Hepatic stellate cell (primary cell): ENCODE data around the gene PTCRA.
A peak's percentile ranks its signal among the peaks of the same experiment; 100 is the strongest.
"Not testable (repeated sequence)": the region's sequence is repeated elsewhere in the genome, so short reads cannot be mapped to it uniquely, and the experiment has no call there.

Source experiments
- DNase-seq: peaks from one replicate; pipeline ENCODE4 v3.0.0; 2011; ENCODE audit warnings: low spot score

Gene PTCRA, protein sequence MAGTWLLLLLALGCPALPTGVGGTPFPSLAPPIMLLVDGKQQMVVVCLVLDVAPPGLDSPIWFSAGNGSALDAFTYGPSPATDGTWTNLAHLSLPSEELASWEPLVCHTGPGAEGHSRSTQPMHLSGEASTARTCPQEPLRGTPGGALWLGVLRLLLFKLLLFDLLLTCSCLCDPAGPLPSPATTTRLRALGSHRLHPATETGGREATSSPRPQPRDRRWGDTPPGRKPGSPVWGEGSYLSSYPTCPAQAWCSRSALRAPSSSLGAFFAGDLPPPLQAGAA

DNA sequence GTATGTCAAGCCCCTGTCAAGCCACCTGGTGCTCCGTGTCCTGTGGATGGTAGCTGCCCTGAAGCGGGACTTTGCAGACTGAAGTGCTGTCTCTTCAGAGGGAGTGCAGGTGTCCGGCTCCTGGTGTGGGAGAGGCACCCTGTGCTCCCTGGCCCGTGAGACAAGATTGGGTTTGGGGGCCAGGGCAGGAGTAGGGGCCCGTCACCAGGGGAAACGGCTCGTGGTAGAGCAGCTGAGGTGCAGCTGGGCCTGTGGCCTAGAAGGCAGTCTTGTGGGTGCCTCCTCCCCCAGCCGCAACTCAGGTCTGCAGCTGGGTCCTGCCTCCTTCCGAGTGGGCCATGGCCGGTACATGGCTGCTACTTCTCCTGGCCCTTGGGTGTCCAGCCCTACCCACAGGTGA is at the start of gene PTCRA:
TSS of gene PTCRA (plus strand) at position 322 of the 400 bp plus-strand sequence. CDS start at position 339, 17 bp downstream.
- DNase-seq, result no peak

DNA sequence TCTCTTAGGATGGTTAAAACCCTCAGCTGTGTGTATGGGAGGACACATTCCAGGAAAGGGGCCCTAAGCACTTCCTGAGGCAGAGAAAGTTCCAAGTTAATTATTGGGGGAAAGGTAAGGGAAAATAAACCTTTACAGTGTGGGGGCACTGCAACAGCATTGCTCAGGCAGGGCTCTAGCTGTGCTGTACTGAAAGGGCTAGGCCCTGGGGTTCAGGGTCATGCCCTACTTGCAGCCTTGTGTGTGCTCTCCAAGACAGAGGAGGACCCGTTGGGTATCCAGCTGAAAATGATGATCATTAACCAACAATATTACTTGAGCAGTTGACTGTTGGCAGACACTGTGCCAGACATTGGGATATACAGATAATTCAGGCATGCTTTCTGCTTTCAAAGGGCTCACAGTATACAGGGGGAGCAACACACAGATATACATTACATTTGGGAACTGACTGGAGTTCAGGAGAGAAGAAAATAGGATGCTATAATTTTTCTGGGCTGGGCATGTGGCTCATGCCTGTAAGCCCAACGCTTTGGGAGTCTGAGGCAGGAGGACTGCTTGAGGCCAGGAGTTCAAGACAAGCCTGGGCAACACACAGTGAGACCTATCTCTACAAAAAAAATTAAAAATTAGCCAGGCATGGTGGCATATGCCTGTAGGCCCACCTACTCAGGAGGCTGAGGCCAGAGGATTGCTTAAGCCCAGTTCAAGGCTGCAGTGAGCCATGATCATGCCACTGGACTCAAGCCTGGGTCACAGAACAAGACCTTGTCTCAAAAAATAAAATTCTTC is 45.5 kb upstream of the PTCRA start:
- no peak for DNase-seq

DNA sequence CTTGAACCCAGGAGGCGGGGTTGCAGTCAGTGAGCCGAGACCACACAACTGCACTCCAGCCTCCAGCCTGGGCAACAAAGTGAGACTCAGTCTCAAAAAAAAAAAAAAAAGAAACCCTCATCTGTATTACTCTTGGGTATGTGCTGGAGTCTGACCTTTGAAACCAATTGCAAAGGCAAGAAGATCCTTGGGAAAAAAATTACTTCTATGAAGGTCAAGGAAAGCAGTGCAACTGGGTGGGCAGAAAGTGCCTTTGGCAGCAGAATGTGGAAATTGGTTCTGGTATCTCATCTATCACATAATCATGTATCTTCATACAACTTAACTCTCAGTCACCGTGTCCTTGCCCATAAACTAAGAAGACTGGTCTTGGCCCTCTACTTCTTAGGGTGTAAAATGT is 44.1 kb upstream of the PTCRA start:
- no peak for DNase-seq

DNA sequence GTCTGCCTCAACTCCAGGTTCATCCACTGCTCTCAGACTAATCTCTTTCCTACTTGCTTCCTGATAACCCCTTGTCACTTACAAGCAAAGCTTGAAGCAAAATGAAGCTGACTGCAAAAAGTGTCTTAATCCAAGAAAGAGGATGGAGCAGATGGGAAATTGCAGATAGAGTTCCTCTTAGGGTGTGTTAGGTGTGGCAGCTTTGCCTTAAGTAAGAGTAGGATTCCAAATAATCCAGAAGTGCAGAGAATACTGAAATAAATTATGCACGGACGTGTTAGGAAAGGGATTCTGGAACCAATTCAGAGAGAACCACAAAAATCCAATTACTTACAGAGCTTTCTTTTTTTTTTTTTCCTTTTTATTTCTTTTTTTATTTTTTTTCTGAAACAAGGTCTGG is 42.5 kb upstream of the PTCRA start:
- no peak for DNase-seq

DNA sequence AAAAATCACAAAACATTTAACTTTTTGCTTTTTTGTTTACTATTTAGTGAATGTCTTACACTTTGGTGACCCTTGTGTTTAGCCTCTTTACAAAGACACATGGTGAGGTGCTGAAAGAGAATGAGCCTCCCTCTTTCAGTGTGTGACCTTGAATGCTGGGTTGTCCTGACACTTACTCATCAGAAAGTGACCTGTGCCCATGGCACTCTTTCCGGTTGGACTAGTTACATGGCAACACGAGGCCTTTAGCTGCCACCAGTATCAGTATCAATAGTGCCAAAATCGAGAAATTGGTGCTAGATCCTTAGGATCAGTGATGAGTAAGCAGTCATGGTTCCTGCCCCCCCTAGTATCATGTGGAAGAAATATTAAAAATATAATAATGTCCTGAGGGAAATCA is 38.2 kb upstream of the PTCRA start:
- DNase-seq, result no peak

DNA sequence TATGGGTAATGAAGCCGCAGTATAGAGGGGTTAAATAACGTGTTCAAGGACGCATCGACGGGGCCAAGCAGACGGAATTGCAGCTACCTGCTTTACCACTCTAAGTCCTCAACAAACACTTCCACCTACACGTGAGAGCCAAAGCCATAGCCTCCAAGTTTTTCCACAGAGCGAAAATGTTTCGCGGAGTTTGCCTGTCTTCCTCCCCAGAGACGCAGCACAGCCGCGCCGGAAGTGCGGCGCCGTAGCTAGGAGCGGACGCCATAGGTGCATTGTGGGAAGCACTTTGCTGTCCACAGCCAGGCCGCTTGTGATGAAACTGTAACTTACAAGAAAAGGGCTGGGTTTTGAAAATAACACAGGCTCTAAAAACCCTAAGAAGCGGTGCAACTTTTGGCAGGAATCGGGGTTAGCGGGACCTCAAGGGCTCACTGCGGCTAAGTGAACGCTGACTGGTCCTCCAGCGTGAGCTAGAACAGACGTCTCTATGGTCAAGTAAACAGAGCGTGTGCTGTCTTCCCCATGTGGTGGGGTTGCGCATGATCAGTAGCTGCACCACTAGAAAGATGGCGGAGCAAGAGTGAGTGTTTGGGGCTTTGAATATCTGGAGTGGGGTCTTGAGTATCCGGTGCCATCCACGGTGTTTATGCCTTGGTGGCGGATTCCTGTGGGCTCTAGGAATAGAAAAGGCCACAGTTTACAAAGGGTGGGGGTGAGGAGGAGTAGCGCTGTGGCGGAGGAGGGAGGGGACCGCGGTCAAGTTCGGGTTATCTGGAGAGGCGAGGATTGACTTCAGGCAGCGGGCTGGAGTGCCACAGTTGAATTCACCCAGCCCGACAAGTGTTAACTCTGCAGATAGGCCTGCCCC is 36.2 kb upstream of the PTCRA start, which contains the start of gene RPL7L1:
TSS of gene RPL7L1 (plus strand) at position 245 of the 868 bp plus-strand sequence. CDS start at position 540, 295 bp downstream.
- DNase-seq, result peak; percentile 76

GRCh38 chr6:42880240-42880817 is 35.5 kb upstream of the PTCRA start:
- DNase-seq, result not testable (repeated sequence)

DNA sequence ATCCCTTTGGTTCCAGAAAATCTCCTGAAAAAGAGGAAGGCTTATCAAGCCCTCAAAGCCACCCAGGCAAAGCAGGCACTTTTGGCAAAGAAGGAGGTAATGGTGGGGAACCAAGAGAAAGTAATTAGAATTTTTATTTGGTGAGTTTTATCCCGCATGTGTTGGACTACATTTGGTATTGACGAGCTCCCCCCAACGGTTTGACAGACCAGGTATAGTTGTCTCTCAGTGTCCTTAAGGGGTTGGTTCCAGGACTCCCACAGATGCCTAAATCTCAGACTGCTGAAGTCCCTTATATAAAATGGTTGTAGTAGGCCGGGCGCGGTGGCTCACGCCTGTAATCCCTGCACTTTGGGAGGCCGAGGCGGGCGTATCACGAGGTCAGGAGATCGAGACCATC is 35.0 kb upstream of the PTCRA start:
- not testable (repeated sequence) for DNase-seq

DNA sequence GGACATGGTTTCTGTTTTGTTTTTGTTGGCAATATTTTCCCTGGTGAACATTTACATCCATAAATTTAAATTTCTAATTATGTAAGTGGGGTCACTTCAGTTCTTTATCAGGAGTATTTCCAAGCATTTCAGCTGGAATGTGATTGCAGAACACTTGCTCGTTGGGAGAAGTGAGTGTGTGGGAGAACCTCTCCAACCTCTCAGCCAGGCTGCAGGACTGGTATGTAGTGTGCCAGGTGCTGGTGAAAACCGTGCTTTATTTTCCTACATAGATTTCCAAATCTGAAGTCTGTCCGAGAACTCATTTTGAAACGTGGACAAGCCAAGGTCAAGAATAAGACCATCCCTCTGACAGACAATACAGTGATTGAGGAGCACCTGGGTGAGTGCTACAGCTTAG is 30.2 kb upstream of the PTCRA start:
- DNase-seq, result no peak

DNA sequence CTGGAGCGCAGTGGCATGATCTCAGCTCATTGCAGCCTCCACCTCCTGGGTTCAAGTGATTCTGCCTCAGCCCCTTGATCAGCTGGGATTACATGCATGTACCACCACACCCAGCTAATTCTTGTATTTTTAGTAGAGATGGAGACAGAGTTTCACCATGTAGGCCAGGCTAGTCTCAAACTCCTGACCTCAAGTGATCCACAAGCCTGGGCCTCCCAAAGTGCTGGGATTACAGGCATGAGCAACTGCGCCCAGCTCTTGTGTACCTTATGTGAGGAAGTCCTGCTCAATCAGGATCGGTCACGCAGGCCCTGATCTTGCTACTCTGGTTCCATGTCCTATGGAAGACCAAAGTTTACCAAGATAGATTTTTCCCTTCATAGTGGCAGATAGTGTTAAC is 27.7 kb upstream of the PTCRA start:
- not testable (repeated sequence) for DNase-seq

- DNase-seq, result no peak
Measured at GRCh38 chr6:42889815-42890214, 26.0 kb upstream of the PTCRA start.

- DNase-seq, result peak; percentile 93
Measured at GRCh38 chr6:42890311-42891198, 25.3 kb upstream of the PTCRA start.

GRCh38 chr6:42891199-42891722 is 24.6 kb upstream of the PTCRA start:
- DNase-seq, result no peak

DNA sequence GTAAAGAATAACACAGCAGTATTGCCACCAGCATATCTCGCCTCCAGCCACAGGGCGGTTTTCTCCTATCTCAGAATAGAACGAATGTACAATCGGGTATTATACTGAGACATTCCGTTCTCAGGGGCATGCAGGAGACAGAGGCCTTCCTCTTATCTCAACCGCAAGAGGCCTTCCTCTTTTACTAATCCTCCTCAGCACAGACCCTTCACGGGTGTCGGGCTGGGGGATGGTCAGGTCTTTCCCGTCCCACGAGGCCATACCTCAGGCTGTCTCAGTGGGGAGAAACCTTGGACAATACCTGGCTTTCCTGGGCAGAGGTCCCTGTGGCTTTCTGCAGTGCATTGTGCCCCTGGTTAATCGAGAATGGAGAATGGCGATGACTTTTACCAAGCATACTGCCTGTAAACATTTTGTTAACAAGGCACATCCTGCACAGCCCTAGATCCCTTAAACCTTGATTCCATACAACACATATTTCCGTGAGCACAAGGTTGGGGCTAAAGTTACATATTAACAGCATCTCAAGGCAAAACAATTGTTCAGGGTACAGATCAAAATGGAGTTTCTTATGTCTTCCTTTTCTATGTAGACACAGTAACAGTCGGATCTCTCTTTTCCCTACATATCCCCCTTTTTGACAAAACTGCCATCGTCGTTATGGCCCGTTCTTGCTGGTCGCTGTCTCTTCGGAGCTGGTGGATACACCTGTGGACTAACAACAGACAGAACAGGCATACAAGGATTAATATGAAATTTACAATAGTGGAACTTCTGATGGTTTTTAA is 21.6 kb upstream of the PTCRA start:
- DNase-seq, result not testable (repeated sequence)

DNA sequence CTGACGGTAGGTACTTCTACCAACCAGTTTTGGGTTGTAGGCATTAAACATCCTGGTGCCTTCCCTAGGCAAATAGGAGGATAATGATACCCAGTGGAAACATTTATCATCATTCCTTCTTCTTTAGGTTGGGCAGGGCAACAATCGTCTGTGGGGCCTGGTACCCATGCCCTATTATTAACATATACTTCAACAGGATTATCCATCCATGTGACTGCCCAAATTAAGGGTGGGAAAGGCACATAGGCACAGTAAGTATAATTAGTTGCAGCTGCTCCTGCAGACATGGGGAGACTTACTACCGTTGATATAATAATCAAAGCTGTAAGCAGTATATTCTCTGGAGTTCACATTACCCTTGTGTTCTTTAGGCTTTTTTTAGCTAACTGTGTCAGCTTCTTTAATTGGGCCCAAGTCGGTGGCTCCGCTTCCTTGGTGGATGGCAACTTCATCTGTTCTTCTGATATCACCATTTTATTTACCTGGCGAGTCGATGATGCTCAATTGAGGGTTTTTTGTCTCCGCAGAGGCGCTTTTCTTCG is 19.6 kb upstream of the PTCRA start:
- no peak for DNase-seq

GRCh38 chr6:42898891-42899361 is 16.9 kb upstream of the PTCRA start:
- no peak for DNase-seq

DNA sequence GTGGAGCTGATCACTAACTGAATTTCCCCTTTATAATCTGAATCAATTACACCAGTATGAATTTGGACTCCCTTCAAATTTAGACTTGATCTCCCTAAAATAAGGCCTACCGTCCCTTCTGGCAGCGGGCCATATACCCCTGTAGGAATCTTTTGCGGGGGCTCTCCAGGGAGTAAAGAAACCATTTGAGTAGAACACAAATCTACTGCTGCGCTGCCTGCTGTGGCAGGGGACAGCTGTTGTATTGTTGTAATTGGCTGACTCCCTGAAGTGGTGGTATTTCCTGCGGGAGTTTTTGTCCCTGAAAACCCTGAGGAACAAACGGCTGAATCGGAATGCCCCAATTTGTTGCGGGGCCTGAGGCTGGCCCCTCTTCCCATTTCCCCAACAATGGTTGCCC is 16.0 kb upstream of the PTCRA start:
- no peak for DNase-seq

- peak; percentile 51 for DNase-seq
Measured at GRCh38 chr6:42901538-42901957, 14.3 kb upstream of the PTCRA start.
